Smooth muscle cell (in vitro differentiated cells): Measurements from ENCODE around the gene PLXNA4. TPM values are rescaled to one million over a fixed set of nuclear protein-coding genes. Genes with fewer than 3 reads are reported as not detected.

Source experiments
- DNase-seq: peaks from one replicate; lab custom pipeline; 2025; ENCODE audit not compliant: unreplicated experiment; lab: John Stamatoyannopoulos, UW
- H2AFZ ChIP-seq: fragments of 200-600 bp; sonication (generic); 2 replicates; pipeline ENCODE4 v1.6.0; 2016; ENCODE audit warnings: antibody characterized with exemption, low read depth, mild to moderate bottlenecking
- H3F3A ChIP-seq: fragments of 200-600 bp; sonication (generic); 2 replicates; pipeline ENCODE4 v1.6.0; 2017; ENCODE audit warnings: antibody characterized with exemption, low read depth
- H3K27ac ChIP-seq: fragments of 200-600 bp; sonication (generic); 2 replicates; pipeline ENCODE4 v1.5.1; 2016; ENCODE audit warnings: low read depth, mild to moderate bottlenecking
- H3K27me3 ChIP-seq: fragments of 200-600 bp; sonication (generic); 2 replicates; pipeline ENCODE4 v1.6.1; 2016; ENCODE audit warnings: low read depth, mild to moderate bottlenecking
- H3K36me3 ChIP-seq: fragments of 200-600 bp; sonication (generic); 2 replicates; pipeline ENCODE4 v1.5.1; 2016; ENCODE audit warnings: low read depth
- H3K4me1 ChIP-seq: fragments of 200-600 bp; sonication (generic); 2 replicates; pipeline ENCODE4 v1.5.1; 2016; ENCODE audit warnings: low read depth
- H3K4me2 ChIP-seq: fragments of 200-600 bp; sonication (generic); 2 replicates; pipeline ENCODE4 v1.6.0; 2016; ENCODE audit warnings: mild to moderate bottlenecking
- H3K4me3 ChIP-seq: fragments of 200-600 bp; sonication (generic); 2 replicates; pipeline ENCODE4 v1.5.1; 2016; ENCODE audit warnings: mild to moderate bottlenecking
- H3K79me2 ChIP-seq: fragments of 200-600 bp; sonication (generic); 2 replicates; pipeline ENCODE4 v1.6.0; 2016; ENCODE audit warnings: low read depth, mild to moderate bottlenecking
- H3K9ac ChIP-seq: fragments of 200-600 bp; sonication (generic); 2 replicates; pipeline ENCODE4 v1.6.0; 2016; ENCODE audit warnings: low read depth
- H3K9me3 ChIP-seq: fragments of 200-600 bp; sonication (generic); replicated peaks from 2 replicates; pipeline ENCODE4 v1.5.1; 2016; ENCODE audit warnings: low read depth
- H4K20me1 ChIP-seq: fragments of 200-600 bp; sonication (generic); 2 replicates; pipeline ENCODE4 v1.6.0; 2016; ENCODE audit warnings: low read depth
- CTCF ChIP-seq: fragments of 200-600 bp; sonication (generic); IDR thresholded peaks from 2 replicates; pipeline ENCODE4 v1.5.1; 2017; ENCODE audit warnings: borderline replicate concordance, mild to moderate bottlenecking, antibody characterized with exemption; ENCODE audit not compliant: insufficient read depth, poor library complexity, severe bottlenecking
- WGBS: methylation state at CpG from one replicate; pipeline ENCODE4 v1.1.7; 2016; ENCODE audit warnings: low lambda C conversion rate; 5-methylcytosine and 5-hydroxymethylcytosine counted together
- polyA plus RNA-seq: library from polyadenylated mRNA; unstranded; fragments of >200 nt; fragmentation: Nextera tagmentation; extraction: Ambion mirVana; gene quantifications from 2 replicates; pipeline ENCODE4 v1.2.1, GENCODE V29; 2016
- total RNA-seq: library from RNA; depleted of rRNA; stranded (reverse); fragments of >200 nt; gene quantifications from 2 replicates; pipeline ENCODE4 v1.2.3, GENCODE V29; 2014

PLXNA4 gene
- total and polyA plus RNA-seq, 2 experiments from 2014 or later: 8.5 to 9.9 TPM

GRCh38 chr7:132417103-132417906 is 159.0 kb downstream of the PLXNA4 start:
- H3K4me1 ChIP-seq: peaks cover 19% of the 10 kb centered on the region
- no peak overlapping the region for H3K4me3 ChIP-seq
- peak overlapping the region; percentile 64 for H3K27ac ChIP-seq
- peak overlapping the region; percentile 76 for H3K4me2 ChIP-seq
- H3K9ac ChIP-seq: peak overlapping the region; percentile 60
- no peaks in the 10 kb centered on the region for H3F3A ChIP-seq
- DNase-seq: no peak
- no peak for TF ChIP-seq CTCF
- H4K20me1 ChIP-seq: no peaks in the 10 kb centered on the region
- WGBS: 50% methylated on average over 8 of the region's 9 CpGs
- H3K36me3 ChIP-seq: no peaks in the 10 kb centered on the region
- H2AFZ ChIP-seq: no peak overlapping the region
- no peaks in the 10 kb centered on the region for H3K79me2 ChIP-seq
- no peaks in the 10 kb centered on the region for H3K27me3 ChIP-seq
- no peaks in the 10 kb centered on the region for H3K9me3 ChIP-seq

- H3K4me1 ChIP-seq: peaks cover 16% of the 10 kb centered on the region
- no peaks in the 10 kb centered on the region for H3K36me3 ChIP-seq
- H3K79me2 ChIP-seq: no peaks in the 10 kb centered on the region
- no peak overlapping the region for H3K4me3 ChIP-seq
- no peak for DNase-seq
- H4K20me1 ChIP-seq: no peaks in the 10 kb centered on the region
- no peak for TF ChIP-seq CTCF
- no peaks in the 10 kb centered on the region for H3K9me3 ChIP-seq
- peak overlapping the region; percentile 76 for H3K4me2 ChIP-seq
- peak overlapping the region; percentile 64 for H3K27ac ChIP-seq
- H3F3A ChIP-seq: no peaks in the 10 kb centered on the region
- H3K9ac ChIP-seq: no peak overlapping the region
- WGBS: 91% methylated on average over 2 of the region's 2 CpGs
- no peak overlapping the region for H2AFZ ChIP-seq
- no peaks in the 10 kb centered on the region for H3K27me3 ChIP-seq
Measured at GRCh38 chr7:132416395-132416794, 159.9 kb downstream of the PLXNA4 start.

- H3F3A ChIP-seq: no peaks in the 10 kb centered on the region
- no peak overlapping the region for H3K27ac ChIP-seq
- H3K4me3 ChIP-seq: no peak overlapping the region
- DNase-seq: no peak
- H3K9ac ChIP-seq: no peak overlapping the region
- H3K36me3 ChIP-seq: no peaks in the 10 kb centered on the region
- no peaks in the 10 kb centered on the region for H4K20me1 ChIP-seq
- peaks cover 16% of the 10 kb centered on the region for H3K4me1 ChIP-seq
- no peak overlapping the region for H3K4me2 ChIP-seq
- H3K9me3 ChIP-seq: no peaks in the 10 kb centered on the region
- WGBS: 95% methylated on average over 4 of the region's 4 CpGs
- H2AFZ ChIP-seq: no peak overlapping the region
- no peak for TF ChIP-seq CTCF
- no peaks in the 10 kb centered on the region for H3K79me2 ChIP-seq
- H3K27me3 ChIP-seq: no peaks in the 10 kb centered on the region
Measured at GRCh38 chr7:132415259-132415658, 161.0 kb downstream of the PLXNA4 start.

- peaks cover 16% of the 10 kb centered on the region for H3K4me1 ChIP-seq
Measured at GRCh38 chr7:132414857-132415256, 161.4 kb downstream of the PLXNA4 start.

More at GRCh38 chr7:132414857-132415256, 161.4 kb downstream of the PLXNA4 start:
- TF ChIP-seq CTCF: no peak
- H3K27me3 ChIP-seq: no peaks in the 10 kb centered on the region
- no peaks in the 10 kb centered on the region for H3F3A ChIP-seq
- no peak for DNase-seq
- no peaks in the 10 kb centered on the region for H3K36me3 ChIP-seq
- no peak overlapping the region for H3K27ac ChIP-seq
- 93% methylated on average over 6 of the region's 6 CpGs for WGBS
- H3K4me2 ChIP-seq: no peak overlapping the region
- no peaks in the 10 kb centered on the region for H3K9me3 ChIP-seq
- no peak overlapping the region for H3K9ac ChIP-seq
- no peak overlapping the region for H3K4me3 ChIP-seq
- H2AFZ ChIP-seq: no peak overlapping the region
- H4K20me1 ChIP-seq: no peaks in the 10 kb centered on the region
- H3K79me2 ChIP-seq: no peaks in the 10 kb centered on the region
